Liver (tissue), 9 donors: ENCODE measurements around the gene NRF1. TPM values are rescaled to one million over a fixed set of nuclear protein-coding genes. Genes with fewer than 3 reads are reported as not detected.
"Not testable (repeated sequence)": the region's sequence is repeated elsewhere in the genome, so short reads cannot be mapped to it uniquely, and the experiment has no call there.

Experiments used
- DNase-seq: peaks from one replicate; pipeline ENCODE4 v3.0.0-alpha.2; 2017; ENCODE audit warnings: low spot score
- H3K27ac ChIP-seq, 2 donors: one replicate each; pipeline ENCODE4 v1.7.0; 2013; ENCODE audit warnings: inconsistent platforms in 2 of 2, low read length in 2 of 2, control low read depth in 1 of 2, low read depth in 1 of 2, mild to moderate bottlenecking in 1 of 2
- H3K27me3 ChIP-seq, 4 donors: one replicate each; pipeline versions ENCODE4 v1.6.1 to v1.7.0; 2013; ENCODE audit warnings: low read length in 3 of 4, inconsistent platforms in 1 of 4, mild to moderate bottlenecking in 1 of 4, moderate library complexity in 1 of 4; ENCODE audit not compliant: control insufficient read depth in 4 of 4, insufficient read depth in 4 of 4
- H3K36me3 ChIP-seq, 4 donors: one replicate each; pipeline versions ENCODE4 v1.6.1 to v1.7.0; 2013; ENCODE audit warnings: low read length in 3 of 4, mild to moderate bottlenecking in 3 of 4, low read depth in 1 of 4, moderate library complexity in 1 of 4; ENCODE audit not compliant: control insufficient read depth in 4 of 4, insufficient read depth in 3 of 4
- H3K4me1 ChIP-seq, 4 donors: one replicate each; pipeline versions ENCODE4 v1.6.1 to v1.7.0; 2013; ENCODE audit warnings: low read length in 3 of 4, mild to moderate bottlenecking in 3 of 4, moderate library complexity in 1 of 4; ENCODE audit not compliant: control insufficient read depth in 4 of 4, insufficient read depth in 4 of 4
- H3K4me3 ChIP-seq, 3 donors: one replicate each; pipeline versions ENCODE4 v1.6.1 to v1.7.0; 2013; ENCODE audit warnings: low read length in 3 of 3, control low read depth in 1 of 3, low read depth in 1 of 3, mild to moderate bottlenecking in 1 of 3
- H3K9ac ChIP-seq, 2 donors: one replicate each; pipeline ENCODE4 v1.7.0; 2013; ENCODE audit warnings: low read length in 2 of 2, mild to moderate bottlenecking in 2 of 2, moderate library complexity in 2 of 2, control low read depth in 1 of 2, low read depth in 1 of 2
- H3K9me3 ChIP-seq, 4 donors: one replicate each; pipeline versions ENCODE4 v1.6.1 to v1.7.0; 2013; ENCODE audit warnings: low read length in 3 of 4; ENCODE audit not compliant: control insufficient read depth in 4 of 4
- CTCF ChIP-seq: fragments of 150-350 bp; IDR thresholded peaks from 2 replicates; pipeline ENCODE4 v1.5.1; 2017; ENCODE audit warnings: improper control_type of control experiment, low read depth, low read length; ENCODE audit not compliant: missing input control
- EGR1 ChIP-seq, 2 donors: IDR thresholded peaks; 2 replicates each; pipeline ENCODE4 v1.6.1; 2016 to 2018; ENCODE audit warnings: antibody characterized with exemption in 2 of 2, low read depth in 2 of 2
- FOXA1 ChIP-seq: IDR thresholded peaks from 2 replicates; pipeline ENCODE4 v1.6.1; 2016; ENCODE audit warnings: antibody characterized with exemption
- FOXA2 ChIP-seq: IDR thresholded peaks from 2 replicates; pipeline ENCODE4 v1.6.1; 2016; ENCODE audit warnings: antibody characterized with exemption
- GABPA ChIP-seq, 2 donors: IDR thresholded peaks in 1 of 2; conservative IDR thresholded peaks in 1 of 2; 2 replicates each; pipeline ENCODE4 v1.6.1; 2016; ENCODE audit warnings: antibody characterized with exemption in 2 of 2, mild to moderate bottlenecking in 1 of 2, moderate library complexity in 1 of 2
- HNF4A ChIP-seq, 2 donors: conservative IDR thresholded peaks; 2 replicates each; pipeline ENCODE4 v1.6.1; 2016; ENCODE audit warnings: antibody characterized with exemption in 2 of 2, mild to moderate bottlenecking in 2 of 2
- HNF4G ChIP-seq: IDR thresholded peaks from 2 replicates; pipeline ENCODE4 v1.6.1; 2016; ENCODE audit warnings: antibody characterized with exemption
- JUND ChIP-seq, 2 donors: IDR thresholded peaks; 2 replicates each; pipeline ENCODE4 v1.6.1; 2016; ENCODE audit warnings: antibody characterized with exemption in 2 of 2
- MAX ChIP-seq: IDR thresholded peaks from 2 replicates; pipeline ENCODE4 v1.6.1; 2016; ENCODE audit warnings: antibody characterized with exemption
- NR2F2 ChIP-seq: IDR thresholded peaks from 2 replicates; pipeline ENCODE4 v1.6.1; 2016; ENCODE audit warnings: antibody characterized with exemption
- RAD21 ChIP-seq, 2 donors: IDR thresholded peaks; 2 replicates each; pipeline ENCODE4 v1.6.1; 2016; ENCODE audit warnings: antibody characterized with exemption in 2 of 2, mild to moderate bottlenecking in 2 of 2
- RXRA ChIP-seq, 2 donors: IDR thresholded peaks; 2 replicates each; pipeline ENCODE4 v1.6.1; 2017 to 2018; ENCODE audit warnings: antibody characterized with exemption in 2 of 2, mild to moderate bottlenecking in 1 of 2
- SP1 ChIP-seq: IDR thresholded peaks from 2 replicates; pipeline ENCODE4 v1.6.1; 2018; ENCODE audit warnings: antibody characterized with exemption, mild to moderate bottlenecking
- TAF1 ChIP-seq: conservative IDR thresholded peaks from 2 replicates; pipeline ENCODE4 v1.6.1; 2016; ENCODE audit warnings: antibody characterized with exemption, mild to moderate bottlenecking
- YY1 ChIP-seq: IDR thresholded peaks from 2 replicates; pipeline ENCODE4 v1.6.1; 2016; ENCODE audit warnings: antibody characterized with exemption, mild to moderate bottlenecking
- ZBTB33 ChIP-seq: IDR thresholded peaks from 2 replicates; pipeline ENCODE4 v1.6.1; 2016; ENCODE audit warnings: antibody characterized with exemption
- WGBS: extraction: QIAGEN DNeasy Blood & Tissue Kit; methylation state at CpG from one replicate; pipeline ENCODE4 v1.1.7; 2013; 5-methylcytosine and 5-hydroxymethylcytosine counted together
- polyA plus RNA-seq, 2 donors: library from polyadenylated mRNA; stranded (reverse) in 1 of 2; unstranded in 1 of 2; fragments of 200-250 nt in 1 of 2; fragments of >200 nt in 1 of 2; fragmentation: Nextera tagmentation in 1 of 2; extraction: Ambion mirVana in 1 of 2; gene quantifications; one replicate each; pipeline versions ENCODE4 v1.2.1 to v1.2.3, GENCODE V29; 2013 to 2015
- total RNA-seq, 2 donors: library from RNA; depleted of rRNA; stranded (reverse); fragments of >200 nt; gene quantifications; one replicate each; pipeline ENCODE4 v1.2.3, GENCODE V29; 2014
- TF ChIP-seq, protein P1 (sequence below): IDR thresholded peaks from 2 replicates; pipeline ENCODE4 v1.6.1; 2016; ENCODE audit warnings: antibody characterized with exemption
- TF ChIP-seq, protein P2 (sequence below): IDR thresholded peaks from 2 replicates; pipeline ENCODE4 v1.6.1; 2016; ENCODE audit warnings: antibody characterized with exemption, mild to moderate bottlenecking
- donor health status: healthy.
- donor health status: healthy.
- donor health status: healthy.
- donor health status: healthy.
- donor health status: healthy.

The NRF1 gene
- total and polyA plus RNA-seq, 4 donors: 1.3 to 14.8 (median 5.3) TPM

DNA sequence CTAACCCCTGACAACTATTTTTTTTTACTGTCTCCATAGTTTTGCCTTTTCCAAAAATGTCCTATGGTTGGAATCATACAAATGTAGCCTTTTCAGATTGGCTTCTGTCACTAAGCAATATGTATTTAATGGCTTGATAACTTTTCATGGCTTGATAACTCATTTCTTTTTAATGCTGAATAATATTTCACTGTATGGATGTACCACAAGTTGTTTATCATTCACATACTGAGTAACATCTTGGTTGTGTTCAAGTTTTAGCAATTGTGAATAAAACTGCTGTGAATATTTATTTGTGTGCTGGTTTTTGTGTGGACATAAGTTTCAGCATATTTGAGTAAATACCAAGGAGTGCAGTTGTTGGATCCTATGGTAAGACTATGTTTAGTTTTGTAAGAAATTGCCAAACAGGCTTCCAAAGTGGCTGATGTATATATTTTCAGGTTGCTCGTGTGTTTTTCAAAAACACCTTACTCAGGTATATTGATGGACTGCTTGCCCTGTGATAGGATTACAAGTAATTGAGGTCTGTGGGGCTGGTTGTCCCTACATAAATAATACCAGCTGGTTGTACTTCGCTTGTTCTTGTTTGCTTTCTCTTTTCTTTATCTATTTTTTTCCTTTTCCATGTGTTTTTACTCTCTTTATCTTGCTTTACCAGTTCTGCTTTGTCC is 23.0 kb downstream of the NRF1 start (continued):
- TF ChIP-seq ZBTB33: no peak

GRCh38 chr7:129635300-129636029 is 23.9 kb downstream of the NRF1 start:
- 18% methylated on average over 6 of the region's 6 CpGs for whole genome bisulfite sequencing
- H3K9me3 ChIP-seq: no peaks in the 10 kb centered on the region
- no peak overlapping the region for H3K27ac ChIP-seq
- H3K27me3 ChIP-seq: no peaks in the 10 kb centered on the region
- no peak overlapping the region for H3K9ac ChIP-seq
- H3K4me1 ChIP-seq: peaks cover 0 to 6% (median 1%) of the 10 kb centered on the region in 4 donors
- TF ChIP-seq, protein P1, sequence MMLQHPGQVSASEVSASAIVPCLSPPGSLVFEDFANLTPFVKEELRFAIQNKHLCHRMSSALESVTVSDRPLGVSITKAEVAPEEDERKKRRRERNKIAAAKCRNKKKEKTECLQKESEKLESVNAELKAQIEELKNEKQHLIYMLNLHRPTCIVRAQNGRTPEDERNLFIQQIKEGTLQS: no peak
- TF ChIP-seq HNF4G (no peak), SP1 (no peak), CTCF (peak; percentile 66), RXRA (IDR thresholded peaks at IDR 0.05) (no peak), FOXA1 (no peak), YY1 (no peak), NR2F2 (no peak), EGR1 (IDR thresholded peaks at IDR 0.05; ENCODE audit: low read depth in 2 of 2) (no peak), FOXA2 (no peak), ZBTB33 (no peak), HNF4A (conservative IDR thresholded peaks at IDR 0.05) (peak in 1 of 2 donors; percentile 33), JUND (IDR thresholded peaks at IDR 0.05) (no peak), GABPA (IDR thresholded peaks at IDR 0.05 in 1 of 2, conservative IDR thresholded peaks at IDR 0.05 in 1 of 2) (no peak), RAD21 (IDR thresholded peaks at IDR 0.05) (peak; percentile 84 to 85), TAF1 (no peak), MAX (no peak)
- TF ChIP-seq, protein P2, sequence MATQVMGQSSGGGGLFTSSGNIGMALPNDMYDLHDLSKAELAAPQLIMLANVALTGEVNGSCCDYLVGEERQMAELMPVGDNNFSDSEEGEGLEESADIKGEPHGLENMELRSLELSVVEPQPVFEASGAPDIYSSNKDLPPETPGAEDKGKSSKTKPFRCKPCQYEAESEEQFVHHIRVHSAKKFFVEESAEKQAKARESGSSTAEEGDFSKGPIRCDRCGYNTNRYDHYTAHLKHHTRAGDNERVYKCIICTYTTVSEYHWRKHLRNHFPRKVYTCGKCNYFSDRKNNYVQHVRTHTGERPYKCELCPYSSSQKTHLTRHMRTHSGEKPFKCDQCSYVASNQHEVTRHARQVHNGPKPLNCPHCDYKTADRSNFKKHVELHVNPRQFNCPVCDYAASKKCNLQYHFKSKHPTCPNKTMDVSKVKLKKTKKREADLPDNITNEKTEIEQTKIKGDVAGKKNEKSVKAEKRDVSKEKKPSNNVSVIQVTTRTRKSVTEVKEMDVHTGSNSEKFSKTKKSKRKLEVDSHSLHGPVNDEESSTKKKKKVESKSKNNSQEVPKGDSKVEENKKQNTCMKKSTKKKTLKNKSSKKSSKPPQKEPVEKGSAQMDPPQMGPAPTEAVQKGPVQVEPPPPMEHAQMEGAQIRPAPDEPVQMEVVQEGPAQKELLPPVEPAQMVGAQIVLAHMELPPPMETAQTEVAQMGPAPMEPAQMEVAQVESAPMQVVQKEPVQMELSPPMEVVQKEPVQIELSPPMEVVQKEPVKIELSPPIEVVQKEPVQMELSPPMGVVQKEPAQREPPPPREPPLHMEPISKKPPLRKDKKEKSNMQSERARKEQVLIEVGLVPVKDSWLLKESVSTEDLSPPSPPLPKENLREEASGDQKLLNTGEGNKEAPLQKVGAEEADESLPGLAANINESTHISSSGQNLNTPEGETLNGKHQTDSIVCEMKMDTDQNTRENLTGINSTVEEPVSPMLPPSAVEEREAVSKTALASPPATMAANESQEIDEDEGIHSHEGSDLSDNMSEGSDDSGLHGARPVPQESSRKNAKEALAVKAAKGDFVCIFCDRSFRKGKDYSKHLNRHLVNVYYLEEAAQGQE: no peak
- H3K4me3 ChIP-seq: no peak overlapping the region
- DNase-seq: peak; percentile 71
- peaks cover 0 to 1% (median 0%) of the 10 kb centered on the region in 4 donors for H3K36me3 ChIP-seq

DNA sequence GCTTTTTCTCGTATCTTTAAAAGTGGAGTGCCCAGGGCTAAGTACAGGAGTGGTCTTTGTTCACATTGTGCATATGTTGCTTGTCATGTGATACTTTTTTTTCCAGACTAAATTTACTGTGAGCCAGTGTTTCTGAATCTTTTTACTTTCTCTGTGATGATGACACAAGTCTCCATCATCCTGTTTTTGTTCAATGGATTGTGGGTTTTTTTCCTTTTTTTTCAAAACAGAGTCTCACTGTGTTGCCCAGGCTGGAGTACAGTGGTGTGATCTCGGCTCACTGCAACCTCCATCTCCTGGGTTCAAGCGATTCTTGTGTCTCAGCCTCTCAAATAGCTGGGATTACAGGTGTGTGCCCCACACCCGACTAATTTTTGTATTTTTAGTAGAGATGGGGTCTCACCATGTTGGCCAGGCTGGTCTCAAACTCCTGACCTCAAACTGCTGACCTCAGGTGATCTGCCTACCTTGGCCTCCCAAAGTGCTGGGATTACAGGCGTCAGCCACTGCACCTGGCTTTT is 24.6 kb downstream of the NRF1 start:
- 82% methylated on average over 5 of the region's 5 CpGs for WGBS
- not testable (repeated sequence) for H3K27me3 ChIP-seq, DNase-seq, H3K9me3 ChIP-seq, H3K4me3 ChIP-seq, H3K27ac ChIP-seq, H3K9ac ChIP-seq, H3K4me1 ChIP-seq, H3K36me3 ChIP-seq
